ENCODE data around the gene TKT. TPM values are rescaled to one million over a fixed set of nuclear protein-coding genes. Genes with fewer than 3 reads are reported as not detected.
A peak's percentile ranks its signal among the peaks of the same experiment; 100 is the strongest.

Gene TKT
- polyA plus RNA-seq, 2 of the 4 experiments (the other 2 are of a cell fraction), result 628 to 1,457 TPM

GRCh38 chr3:53269888-53270880 lies 14.4 kb upstream of the TKT start (continued):
- no peak for TF ChIP-seq NPAS2 (CRISPR knock-in tag; IDR thresholded peaks at IDR 0.05; ENCODE audit: borderline replicate concordance)
- TF ChIP-seq GATA3 (IDR thresholded peaks at IDR 0.05; ENCODE audit: borderline replicate concordance), result peak; percentile 81; the same call in 1 of the 2 replicates
- TF ChIP-seq TFCP2L1 (CRISPR knock-in tag; IDR thresholded peaks at IDR 0.05), result no peak
- TF ChIP-seq CEBPB (IDR thresholded peaks at IDR 0.05), result peak in 1 of 2 experiments; percentile 58; a peak in 2 of 4 replicates
- no peak for TF ChIP-seq ZC3H11A (IDR thresholded peaks at IDR 0.05)
- no peak for TF ChIP-seq NR3C1 (IDR thresholded peaks at IDR 0.05)
- 0 out of 2 replicates have a peak, but pooled peaks have one; percentile 38 for TF ChIP-seq RFX5 (IDR thresholded peaks at IDR 0.05)
- TF ChIP-seq FOSB (CRISPR knock-in tag; IDR thresholded peaks at IDR 0.05), result 0 out of 2 replicates have a peak, but pooled peaks have one; percentile 39
- TF ChIP-seq MAFK (IDR thresholded peaks at IDR 0.05; ENCODE audit: partially characterized antibody), result peak; percentile 100
- TF ChIP-seq MYC (IDR thresholded peaks at IDR 0.05; ENCODE audit: borderline replicate concordance, low read length), result no peak
- TF ChIP-seq TP53 (CRISPR knock-in tag; IDR thresholded peaks at IDR 0.05), result no peak
- peak; percentile 87 to 92; a peak in 4 of 5 replicates for TF ChIP-seq EP300 (IDR thresholded peaks at IDR 0.05)
- no peak for TF ChIP-seq KDM1A (IDR thresholded peaks at IDR 0.05; ENCODE audit: low read depth)
- TF ChIP-seq HOXA7 (CRISPR knock-in tag; IDR thresholded peaks at IDR 0.05), result no peak
- TF ChIP-seq RCOR1 (IDR thresholded peaks at IDR 0.05; ENCODE audit: low read depth, low read length), result no peak
- TF ChIP-seq CTCF (IDR thresholded peaks at IDR 0.05), result no peak
- TF ChIP-seq BCL3 (IDR thresholded peaks at IDR 0.05), result no peak
- no peak for TF ChIP-seq HDAC2 (IDR thresholded peaks at IDR 0.05)
- 0 out of 2 replicates have a peak, but pooled peaks have one; percentile 10 for TF ChIP-seq POLR2A (IDR thresholded peaks at IDR 0.05; ENCODE audit: low read length)
- TF ChIP-seq ZSCAN20 (CRISPR knock-in tag; IDR thresholded peaks at IDR 0.05), result no peak
- peak; percentile 84 for TF ChIP-seq MAX (IDR thresholded peaks at IDR 0.05)
- peak; percentile 55 for TF ChIP-seq PBX3 (IDR thresholded peaks at IDR 0.05)
- peak; percentile 11; the same call in 1 of the 2 replicates for TF ChIP-seq E2F6 (IDR thresholded peaks at IDR 0.05; ENCODE audit: borderline replicate concordance, low read depth)
- TF ChIP-seq JUNB (IDR thresholded peaks at IDR 0.05), result 0 out of 2 replicates have a peak, but pooled peaks have one; percentile 40
- TF ChIP-seq RAD21 (conservative IDR thresholded peaks at IDR 0.05 in 1 of 2, IDR thresholded peaks at IDR 0.05 in 1 of 2), result peak; percentile 30 to 40; a peak in 3 of 5 replicates
- TF ChIP-seq ATOH8 (CRISPR knock-in tag; IDR thresholded peaks at IDR 0.05; ENCODE audit: low read depth), result peak; percentile 67
- TF ChIP-seq JUN (IDR thresholded peaks at IDR 0.05), result peak; percentile 6 to 84; a peak in 4 of 5 replicates
- peak; percentile 34 for TF ChIP-seq HOXB13 (CRISPR knock-in tag; IDR thresholded peaks at IDR 0.05; ENCODE audit: low read depth)
- TF ChIP-seq NFE2L2 (conservative IDR thresholded peaks at IDR 0.05; ENCODE audit: low read length), result peak; percentile 100
- TF ChIP-seq HEYL (CRISPR knock-in tag; IDR thresholded peaks at IDR 0.05), result 0 out of 2 replicates have a peak, but pooled peaks have one; percentile 17
- TF ChIP-seq FOSL2 (IDR thresholded peaks at IDR 0.05), result peak; percentile 51
- peak; percentile 95 for TF ChIP-seq FOSL2 (CRISPR knock-in tag; IDR thresholded peaks at IDR 0.05)
- no peak for TF ChIP-seq ZNF302 (CRISPR knock-in tag; IDR thresholded peaks at IDR 0.05)
- no peak for TF ChIP-seq RNF2 (IDR thresholded peaks at IDR 0.05; ENCODE audit: borderline replicate concordance, low read depth)

Measured in A549 (cell line).